GM12874 (cell line): ENCODE measurements around the gene SLC10A3.

Source experiments
- TF ChIP-seq, protein P1 (sequence below): IDR thresholded peaks from 2 replicates; pipeline ENCODE4 v1.5.1; 2011; ENCODE audit warnings: low read depth, mild to moderate bottlenecking, control low read depth, low read length, moderate library complexity; ENCODE audit not compliant: insufficient read depth

The SLC10A3 gene

DNA sequence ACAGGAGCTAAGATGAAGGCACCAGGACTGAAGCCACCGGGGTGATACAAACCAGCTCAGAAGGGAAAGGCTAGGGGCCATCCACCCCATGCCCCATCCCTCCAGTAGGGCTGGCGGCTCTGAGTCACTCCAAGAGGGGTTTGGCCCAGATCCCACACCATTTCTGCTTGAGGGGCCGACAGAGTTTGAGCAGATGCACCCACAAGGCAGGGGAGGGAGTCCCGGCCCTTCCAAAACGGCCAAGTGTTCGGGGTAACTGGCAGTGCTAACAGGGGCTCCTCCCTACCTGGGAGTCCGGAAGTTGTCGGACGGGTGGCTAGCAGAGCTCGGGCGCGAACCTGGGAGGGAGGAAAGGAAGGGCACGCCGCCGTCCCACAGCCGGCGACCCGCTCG lies 412 bp downstream of the SLC10A3 start:
- TF ChIP-seq, protein P1, sequence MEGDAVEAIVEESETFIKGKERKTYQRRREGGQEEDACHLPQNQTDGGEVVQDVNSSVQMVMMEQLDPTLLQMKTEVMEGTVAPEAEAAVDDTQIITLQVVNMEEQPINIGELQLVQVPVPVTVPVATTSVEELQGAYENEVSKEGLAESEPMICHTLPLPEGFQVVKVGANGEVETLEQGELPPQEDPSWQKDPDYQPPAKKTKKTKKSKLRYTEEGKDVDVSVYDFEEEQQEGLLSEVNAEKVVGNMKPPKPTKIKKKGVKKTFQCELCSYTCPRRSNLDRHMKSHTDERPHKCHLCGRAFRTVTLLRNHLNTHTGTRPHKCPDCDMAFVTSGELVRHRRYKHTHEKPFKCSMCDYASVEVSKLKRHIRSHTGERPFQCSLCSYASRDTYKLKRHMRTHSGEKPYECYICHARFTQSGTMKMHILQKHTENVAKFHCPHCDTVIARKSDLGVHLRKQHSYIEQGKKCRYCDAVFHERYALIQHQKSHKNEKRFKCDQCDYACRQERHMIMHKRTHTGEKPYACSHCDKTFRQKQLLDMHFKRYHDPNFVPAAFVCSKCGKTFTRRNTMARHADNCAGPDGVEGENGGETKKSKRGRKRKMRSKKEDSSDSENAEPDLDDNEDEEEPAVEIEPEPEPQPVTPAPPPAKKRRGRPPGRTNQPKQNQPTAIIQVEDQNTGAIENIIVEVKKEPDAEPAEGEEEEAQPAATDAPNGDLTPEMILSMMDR = no peak

- TF ChIP-seq, protein P1 = no peak
These were observed 1.2 kb downstream of the SLC10A3 start for GRCh38 chrX:154489182-154489581.

GRCh38 chrX:154488336-154489075 lies 1.9 kb downstream of the SLC10A3 start:
- TF ChIP-seq, protein P1 = no peak

DNA sequence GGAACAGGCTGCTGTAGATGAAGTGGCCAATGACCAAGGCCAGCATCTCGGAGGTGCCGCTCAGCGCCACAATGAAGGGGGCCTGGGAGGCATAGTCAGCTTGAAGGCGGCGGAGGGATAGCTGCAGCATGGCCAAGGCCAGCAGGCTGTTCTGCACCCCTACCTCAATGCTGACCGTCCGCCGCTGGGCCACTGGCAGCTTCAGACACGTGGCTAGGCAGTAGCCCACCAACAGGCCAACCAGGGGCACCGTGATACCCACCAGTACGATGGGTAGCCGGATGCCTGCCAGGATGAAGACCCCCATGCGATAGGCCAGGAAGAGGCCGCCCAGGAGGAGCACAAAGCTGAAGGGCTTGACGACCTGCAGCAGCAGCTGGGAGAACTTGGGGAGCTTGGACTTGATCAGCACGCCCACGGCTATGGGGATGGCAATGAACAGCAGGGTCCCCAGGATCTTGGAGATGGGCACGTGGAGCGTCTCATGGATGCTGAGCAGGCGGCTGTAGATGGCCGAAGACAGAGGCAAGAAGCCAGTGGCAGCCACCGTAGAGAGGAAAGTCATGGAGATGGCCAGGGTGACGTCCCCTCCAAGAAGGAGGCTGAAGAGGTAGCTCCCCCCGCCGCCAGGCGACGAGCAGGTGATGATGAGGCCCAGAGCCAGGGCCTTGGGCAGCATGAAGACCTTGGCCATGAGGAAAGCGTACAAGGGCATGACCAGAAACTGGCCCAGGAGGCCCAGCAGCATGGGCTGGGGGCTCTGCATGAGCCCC lies 2.7 kb downstream of the SLC10A3 start:
- TF ChIP-seq, protein P1 = no peak

GRCh38 chrX:154486396-154487207 lies 3.8 kb downstream of the SLC10A3 start, which contains the start of gene UBL4A:
UBL4A (minus strand) TSS chrX:154486615; CDS start chrX:154486584, 31 bp downstream.
- TF ChIP-seq, protein P1 = no peak

DNA sequence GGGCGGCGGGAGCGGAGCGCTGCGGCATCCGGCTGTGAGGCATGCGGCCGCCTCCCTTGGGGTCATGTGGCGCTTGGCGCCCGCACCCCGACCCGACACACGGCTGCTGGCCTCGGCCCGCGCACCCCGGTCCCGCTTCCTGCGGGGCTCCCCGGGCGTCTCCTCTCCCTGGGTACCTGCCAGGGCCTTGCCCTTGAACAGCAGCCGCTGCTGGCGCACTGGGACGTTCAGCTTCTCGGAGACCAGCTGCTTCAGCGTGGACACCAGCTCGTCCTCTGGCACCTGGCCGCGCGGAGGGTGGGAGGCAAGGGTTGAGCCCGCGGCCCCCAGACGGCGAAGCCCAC lies 4.4 kb downstream of the SLC10A3 start:
- TF ChIP-seq, protein P1 = no peak
